A549 (cell line): ENCODE data around the gene RTN4R. TPM values are rescaled to one million over a fixed set of nuclear protein-coding genes. Genes with fewer than 3 reads are reported as not detected.

Experiments used
- ATAC-seq, 2 experiments: fragments of 200-7000 bp in 1 of 2; fragments of >200 bp in 1 of 2; cut with Nextera tagmentation in 1 of 2; cut with Tn5 transposase in 1 of 2; 3 replicates each; pipeline versions ENCODE4 v1.8.0 to v1.9.1; 2018 to 2020; ENCODE audit warnings: mild to moderate bottlenecking in 1 of 2, moderate library complexity in 1 of 2
- CTCF ChIA-PET: fragments of 300-600 bp; sonication (Branson Sonifier 250); formaldehyde crosslinking; extraction: SDS; loops from one replicate; lab custom pipeline; 2021; ENCODE audit warnings: antibody characterized with exemption, inconsistent platforms; lab: Yijun Ruan, JAX
- POLR2A ChIA-PET: fragments of 350-600 bp; formaldehyde crosslinking; extraction: SDS; loops from one replicate; lab custom pipeline; 2021; ENCODE audit warnings: antibody characterized with exemption, inconsistent platforms; lab: Yijun Ruan, JAX
- DNase-seq, 2 experiments: peaks; one replicate each; pipeline versions ENCODE4 v3.0.0 to v3.0.0-alpha.2; 2011 to 2016; ENCODE audit warnings: low read depth in 1 of 2, low spot score in 1 of 2
- FAIRE-seq: peaks from 2 replicates; lab custom pipeline; 2011; peaks lifted over from hg19 to GRCh38; lab: Jason Lieb, UNC
- H3K27ac ChIP-seq, 2 experiments: fragments of >200 bp; sonication (Bioruptor Twin); formaldehyde crosslinking; 3 replicates each; pipeline ENCODE4 v1.5.1; 2016 to 2017
- H3K4me1 ChIP-seq: fragments of >200 bp; sonication (Bioruptor Twin); formaldehyde crosslinking; 3 replicates; pipeline ENCODE4 v1.6.1; 2016
- H3K4me2 ChIP-seq: fragments of >200 bp; sonication (Bioruptor Twin); formaldehyde crosslinking; 3 replicates; pipeline ENCODE4 v1.6.1; 2016
- H3K4me3 ChIP-seq: fragments of >200 bp; sonication (Bioruptor Twin); formaldehyde crosslinking; 3 replicates; pipeline ENCODE4 v1.5.1; 2016
- H3K9me3 ChIP-seq: fragments of >200 bp; sonication (Bioruptor Twin); formaldehyde crosslinking; 3 replicates; pipeline ENCODE4 v1.6.1; 2016
- BCL3 ChIP-seq: fragments of >200 bp; sonication (Bioruptor Twin); formaldehyde crosslinking; IDR thresholded peaks from 3 replicates; pipeline ENCODE4 v1.6.1; 2016
- CHD4 ChIP-seq: fragments of 200-600 bp; sonication (generic); IDR thresholded peaks from 2 replicates; pipeline ENCODE4 v1.6.1; 2016; ENCODE audit warnings: antibody characterized with exemption, mild to moderate bottlenecking, borderline replicate concordance
- CTCF ChIP-seq: fragments of >200 bp; sonication (Bioruptor Twin); formaldehyde crosslinking; IDR thresholded peaks from 3 replicates; pipeline ENCODE4 v1.5.1; 2016
- EHF ChIP-seq: fragments of 250-450 bp; sonication (Bioruptor Pico); IDR thresholded peaks from 2 replicates; pipeline ENCODE4 v1.5.0; 2020; ENCODE audit warnings: mild to moderate bottlenecking
- EP300 ChIP-seq, 2 experiments: fragments of >200 bp; sonication (Bioruptor Twin); formaldehyde crosslinking; IDR thresholded peaks; 2 replicates in 1 of 2; 3 replicates in 1 of 2; pipeline ENCODE4 v1.6.1; 2016 to 2017
- FOSB ChIP-seq: fragments of 250-450 bp; sonication (Bioruptor Pico); IDR thresholded peaks from 2 replicates; pipeline ENCODE4 v1.5.0; 2020; ENCODE audit warnings: mild to moderate bottlenecking, moderate library complexity
- GATA3 ChIP-seq: IDR thresholded peaks from 2 replicates; pipeline ENCODE4 v1.6.1; 2012; ENCODE audit warnings: borderline replicate concordance
- KDM5A ChIP-seq: fragments of 200-600 bp; sonication (generic); IDR thresholded peaks from 2 replicates; pipeline ENCODE4 v1.6.1; 2016; ENCODE audit warnings: antibody characterized with exemption, mild to moderate bottlenecking
- MAFK ChIP-seq: fragments of 450-650 bp; IDR thresholded peaks from 2 replicates; pipeline ENCODE4 v1.6.1; 2014; ENCODE audit not compliant: partially characterized antibody
- NFE2L2 ChIP-seq: fragments of 150-350 bp; conservative IDR thresholded peaks from 2 replicates; pipeline ENCODE4 v1.6.1; 2014; ENCODE audit warnings: low read length
- NR3C1 ChIP-seq: fragments of >200 bp; sonication (Bioruptor Twin); formaldehyde crosslinking; IDR thresholded peaks from 3 replicates; pipeline ENCODE4 v1.6.1; 2017
- PHF8 ChIP-seq: fragments of 200-600 bp; sonication (generic); IDR thresholded peaks from 2 replicates; pipeline ENCODE4 v1.6.1; 2016; ENCODE audit warnings: low read depth, mild to moderate bottlenecking, antibody characterized with exemption, moderate library complexity, borderline replicate concordance
- ZFP36 ChIP-seq: fragments of 450-650 bp; IDR thresholded peaks from 2 replicates; pipeline ENCODE4 v1.6.1; 2014; ENCODE audit warnings: borderline replicate concordance; ENCODE audit not compliant: partially characterized antibody
- WGBS: methylation state at CpG from one replicate; pipeline ENCODE4 v1.1.6; 2017; ENCODE audit errors: missing lambda C conversion rate; 5-methylcytosine and 5-hydroxymethylcytosine counted together
- polyA plus RNA-seq, 4 experiments: library from polyadenylated mRNA; depleted of rRNA in 3 of 4; stranded (reverse); fragments of >200 nt; fragmentation: RNase III in 1 of 4; extraction: RNeasy Plus Mini Kit Qiagen cat#74134 plus additional on column Dnase treatment in 1 of 4; gene quantifications; 2 replicates in 3 of 4; 3 replicates in 1 of 4; pipeline ENCODE4 v1.2.3, GENCODE V29; 2011 to 2017
- TF ChIP-seq, protein P1 (sequence below): fragments of 250-450 bp; sonication (Bioruptor Pico); IDR thresholded peaks from 2 replicates; pipeline ENCODE4 v1.5.0; 2020; ENCODE audit warnings: low read depth, mild to moderate bottlenecking, moderate library complexity
- TF ChIP-seq, protein P2 (sequence below): IDR thresholded peaks from 2 replicates; pipeline ENCODE4 v1.6.1; 2012
- TF ChIP-seq, protein P3 (sequence below): fragments of 450-650 bp; IDR thresholded peaks from 2 replicates; pipeline ENCODE4 v1.6.1; 2014; ENCODE audit warnings: antibody characterized with exemption
- TF ChIP-seq, protein P4 (sequence below): fragments of 250-450 bp; sonication (Bioruptor Pico); IDR thresholded peaks from 2 replicates; pipeline ENCODE4 v1.5.0; 2021; ENCODE audit warnings: mild to moderate bottlenecking, moderate library complexity, borderline replicate concordance
- TF ChIP-seq, protein P5 (sequence below): fragments of 150-350 bp; IDR thresholded peaks from 2 replicates; pipeline ENCODE4 v1.6.1; 2014; ENCODE audit warnings: low read depth, mild to moderate bottlenecking, low read length
- TF ChIP-seq, protein P6 (sequence below): fragments of 200-600 bp; sonication (generic); IDR thresholded peaks from 2 replicates; pipeline ENCODE4 v1.6.1; 2016; ENCODE audit warnings: antibody characterized with exemption, mild to moderate bottlenecking, moderate library complexity

The RTN4R gene
- polyA plus RNA-seq, 2 of the 4 experiments (the other 2 are of a cell fraction) = 1.0 to 2.7 TPM

- TF ChIP-seq CTCF (no peak), NR3C1 (no peak), BCL3 (no peak)
Measured at GRCh38 chr22:20228055-20228938, 39.8 kb downstream of the RTN4R start (continued).

GRCh38 chr22:20227363-20227762 is 40.8 kb downstream of the RTN4R start:
- ATAC-seq (no peak), FAIRE-seq (no peak), DNase-seq (no peak)
- CTCF ChIA-PET = interaction anchor here (1.2 to 1.4 kb wide), 3 partner anchors 9 to 70 kb away, joined by 3 read pairs; no protein-coding TSS in a partner anchor
- WGBS = 65% methylated on average over 4 of the region's 7 CpGs
- H3K4me1 ChIP-seq = no peaks in the 10 kb centered on the region
- POLR2A ChIA-PET = no interaction called here
- TF ChIP-seq PHF8 = no peak
- TF ChIP-seq, protein P1, sequence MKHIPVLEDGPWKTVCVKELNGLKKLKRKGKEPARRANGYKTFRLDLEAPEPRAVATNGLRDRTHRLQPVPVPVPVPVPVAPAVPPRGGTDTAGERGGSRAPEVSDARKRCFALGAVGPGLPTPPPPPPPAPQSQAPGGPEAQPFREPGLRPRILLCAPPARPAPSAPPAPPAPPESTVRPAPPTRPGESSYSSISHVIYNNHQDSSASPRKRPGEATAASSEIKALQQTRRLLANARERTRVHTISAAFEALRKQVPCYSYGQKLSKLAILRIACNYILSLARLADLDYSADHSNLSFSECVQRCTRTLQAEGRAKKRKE (CRISPR knock-in tag) = no peak
- TF ChIP-seq, protein P2, sequence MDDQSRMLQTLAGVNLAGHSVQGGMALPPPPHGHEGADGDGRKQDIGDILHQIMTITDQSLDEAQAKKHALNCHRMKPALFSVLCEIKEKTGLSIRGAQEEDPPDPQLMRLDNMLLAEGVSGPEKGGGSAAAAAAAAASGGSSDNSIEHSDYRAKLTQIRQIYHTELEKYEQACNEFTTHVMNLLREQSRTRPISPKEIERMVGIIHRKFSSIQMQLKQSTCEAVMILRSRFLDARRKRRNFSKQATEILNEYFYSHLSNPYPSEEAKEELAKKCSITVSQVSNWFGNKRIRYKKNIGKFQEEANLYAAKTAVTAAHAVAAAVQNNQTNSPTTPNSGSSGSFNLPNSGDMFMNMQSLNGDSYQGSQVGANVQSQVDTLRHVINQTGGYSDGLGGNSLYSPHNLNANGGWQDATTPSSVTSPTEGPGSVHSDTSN = no peak
- TF ChIP-seq NFE2L2 = no peak
- H3K27ac ChIP-seq = no peak overlapping the region
- H3K4me2 ChIP-seq = no peak overlapping the region
- H3K4me3 ChIP-seq = no peak overlapping the region
- H3K9me3 ChIP-seq = no peaks in the 10 kb centered on the region

GRCh38 chr22:20226760-20227350 is 41.3 kb downstream of the RTN4R start:
- FAIRE-seq = no peak
- CTCF ChIA-PET = interaction anchor here (0.9 to 1.4 kb wide), 4 partner anchors 9 to 70 kb away, joined by 3 read pairs; no protein-coding TSS in a partner anchor
- Histone ChIP-seq H3K4me2 (no peak overlapping the region), H3K9me3 (no peaks in the 10 kb centered on the region), H3K4me3 (no peak overlapping the region), H3K27ac (no peak overlapping the region), H3K4me1 (no peaks in the 10 kb centered on the region)
- no peak for DNase-seq
- ATAC-seq = no peak
- POLR2A ChIA-PET = no interaction called here
- 80% methylated on average over 5 of the region's 17 CpGs for WGBS
- TF ChIP-seq EHF (CRISPR knock-in tag) (no peak), ZFP36 (no peak), CHD4 (no peak), MAFK (no peak), KDM5A (no peak), GATA3 (no peak), FOSB (CRISPR knock-in tag) (no peak), EP300 (IDR thresholded peaks at IDR 0.05) (no peak)
- TF ChIP-seq, protein P3, sequence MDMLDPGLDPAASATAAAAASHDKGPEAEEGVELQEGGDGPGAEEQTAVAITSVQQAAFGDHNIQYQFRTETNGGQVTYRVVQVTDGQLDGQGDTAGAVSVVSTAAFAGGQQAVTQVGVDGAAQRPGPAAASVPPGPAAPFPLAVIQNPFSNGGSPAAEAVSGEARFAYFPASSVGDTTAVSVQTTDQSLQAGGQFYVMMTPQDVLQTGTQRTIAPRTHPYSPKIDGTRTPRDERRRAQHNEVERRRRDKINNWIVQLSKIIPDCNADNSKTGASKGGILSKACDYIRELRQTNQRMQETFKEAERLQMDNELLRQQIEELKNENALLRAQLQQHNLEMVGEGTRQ = no peak
- TF ChIP-seq, protein P4, sequence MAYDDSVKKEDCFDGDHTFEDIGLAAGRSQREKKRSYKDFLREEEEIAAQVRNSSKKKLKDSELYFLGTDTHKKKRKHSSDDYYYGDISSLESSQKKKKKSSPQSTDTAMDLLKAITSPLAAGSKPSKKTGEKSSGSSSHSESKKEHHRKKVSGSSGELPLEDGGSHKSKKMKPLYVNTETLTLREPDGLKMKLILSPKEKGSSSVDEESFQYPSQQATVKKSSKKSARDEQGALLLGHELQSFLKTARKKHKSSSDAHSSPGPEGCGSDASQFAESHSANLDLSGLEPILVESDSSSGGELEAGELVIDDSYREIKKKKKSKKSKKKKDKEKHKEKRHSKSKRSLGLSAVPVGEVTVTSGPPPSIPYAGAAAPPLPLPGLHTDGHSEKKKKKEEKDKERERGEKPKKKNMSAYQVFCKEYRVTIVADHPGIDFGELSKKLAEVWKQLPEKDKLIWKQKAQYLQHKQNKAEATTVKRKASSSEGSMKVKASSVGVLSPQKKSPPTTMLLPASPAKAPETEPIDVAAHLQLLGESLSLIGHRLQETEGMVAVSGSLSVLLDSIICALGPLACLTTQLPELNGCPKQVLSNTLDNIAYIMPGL (CRISPR knock-in tag) = no peak
- TF ChIP-seq, protein P5, sequence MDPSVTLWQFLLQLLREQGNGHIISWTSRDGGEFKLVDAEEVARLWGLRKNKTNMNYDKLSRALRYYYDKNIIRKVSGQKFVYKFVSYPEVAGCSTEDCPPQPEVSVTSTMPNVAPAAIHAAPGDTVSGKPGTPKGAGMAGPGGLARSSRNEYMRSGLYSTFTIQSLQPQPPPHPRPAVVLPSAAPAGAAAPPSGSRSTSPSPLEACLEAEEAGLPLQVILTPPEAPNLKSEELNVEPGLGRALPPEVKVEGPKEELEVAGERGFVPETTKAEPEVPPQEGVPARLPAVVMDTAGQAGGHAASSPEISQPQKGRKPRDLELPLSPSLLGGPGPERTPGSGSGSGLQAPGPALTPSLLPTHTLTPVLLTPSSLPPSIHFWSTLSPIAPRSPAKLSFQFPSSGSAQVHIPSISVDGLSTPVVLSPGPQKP = no peak
- TF ChIP-seq, protein P6, sequence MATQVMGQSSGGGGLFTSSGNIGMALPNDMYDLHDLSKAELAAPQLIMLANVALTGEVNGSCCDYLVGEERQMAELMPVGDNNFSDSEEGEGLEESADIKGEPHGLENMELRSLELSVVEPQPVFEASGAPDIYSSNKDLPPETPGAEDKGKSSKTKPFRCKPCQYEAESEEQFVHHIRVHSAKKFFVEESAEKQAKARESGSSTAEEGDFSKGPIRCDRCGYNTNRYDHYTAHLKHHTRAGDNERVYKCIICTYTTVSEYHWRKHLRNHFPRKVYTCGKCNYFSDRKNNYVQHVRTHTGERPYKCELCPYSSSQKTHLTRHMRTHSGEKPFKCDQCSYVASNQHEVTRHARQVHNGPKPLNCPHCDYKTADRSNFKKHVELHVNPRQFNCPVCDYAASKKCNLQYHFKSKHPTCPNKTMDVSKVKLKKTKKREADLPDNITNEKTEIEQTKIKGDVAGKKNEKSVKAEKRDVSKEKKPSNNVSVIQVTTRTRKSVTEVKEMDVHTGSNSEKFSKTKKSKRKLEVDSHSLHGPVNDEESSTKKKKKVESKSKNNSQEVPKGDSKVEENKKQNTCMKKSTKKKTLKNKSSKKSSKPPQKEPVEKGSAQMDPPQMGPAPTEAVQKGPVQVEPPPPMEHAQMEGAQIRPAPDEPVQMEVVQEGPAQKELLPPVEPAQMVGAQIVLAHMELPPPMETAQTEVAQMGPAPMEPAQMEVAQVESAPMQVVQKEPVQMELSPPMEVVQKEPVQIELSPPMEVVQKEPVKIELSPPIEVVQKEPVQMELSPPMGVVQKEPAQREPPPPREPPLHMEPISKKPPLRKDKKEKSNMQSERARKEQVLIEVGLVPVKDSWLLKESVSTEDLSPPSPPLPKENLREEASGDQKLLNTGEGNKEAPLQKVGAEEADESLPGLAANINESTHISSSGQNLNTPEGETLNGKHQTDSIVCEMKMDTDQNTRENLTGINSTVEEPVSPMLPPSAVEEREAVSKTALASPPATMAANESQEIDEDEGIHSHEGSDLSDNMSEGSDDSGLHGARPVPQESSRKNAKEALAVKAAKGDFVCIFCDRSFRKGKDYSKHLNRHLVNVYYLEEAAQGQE = no peak
